ENCODE data around the gene IGF2BP2. TPM values are rescaled to one million over a fixed set of nuclear protein-coding genes. Genes with fewer than 3 reads are reported as not detected.

Gene IGF2BP2
- total RNA-seq, 1 donor from 2014 or later: 9.0 TPM

Small RNA genes within 50 kb of the gene (microRNA-seq; reads per million reads assigned to microRNA genes)
- gene MIR548AQ (ENCODE audit: borderline number of aligned reads): not detected

Other genes starting within 250 kb of the IGF2BP2 start
- gene SENP2, start 238.7 kb downstream of the IGF2BP2 start, total RNA-seq: 51.1 TPM
- gene TRA2B, start 113.0 kb upstream of the IGF2BP2 start, total RNA-seq: 117 TPM

Data from mesenteric fat pad (tissue), 1 donor.